Karpas-422 (cell line): ENCODE results near the gene SLC16A4. TPM values are rescaled to one million over a fixed set of nuclear protein-coding genes. Genes with fewer than 3 reads are reported as not detected.

Source experiments
- DNase-seq: peaks from one replicate; pipeline ENCODE4 v3.0.0-alpha.2; 2015
- H2AFZ ChIP-seq: fragments of 200-600 bp; sonication (generic); 2 replicates; pipeline ENCODE4 v1.6.1; 2014; ENCODE audit warnings: antibody characterized with exemption, low read length, mixed read lengths
- H3K27ac ChIP-seq: fragments of 200-600 bp; sonication (generic); 2 replicates; pipeline ENCODE4 v1.5.1; 2014; ENCODE audit warnings: mild to moderate bottlenecking, low read length, moderate library complexity
- H3K27me3 ChIP-seq: fragments of 200-600 bp; sonication (generic); 2 replicates; pipeline ENCODE4 v1.6.1; 2014; ENCODE audit warnings: low read length, mixed read lengths
- H3K36me3 ChIP-seq: fragments of 200-600 bp; sonication (generic); 2 replicates; pipeline ENCODE4 v1.6.1; 2014; ENCODE audit warnings: low read length, mixed read lengths; ENCODE audit not compliant: insufficient read depth
- H3K4me1 ChIP-seq: fragments of 200-600 bp; sonication (generic); 2 replicates; pipeline ENCODE4 v1.6.1; 2014; ENCODE audit warnings: mild to moderate bottlenecking, low read length, mixed read lengths
- H3K4me2 ChIP-seq: fragments of 200-600 bp; sonication (generic); 2 replicates; pipeline ENCODE4 v1.6.1; 2014; ENCODE audit warnings: low read length, low read depth, mild to moderate bottlenecking; ENCODE audit not compliant: poor library complexity, severe bottlenecking
- H3K4me3 ChIP-seq: fragments of 200-600 bp; sonication (generic); 2 replicates; pipeline ENCODE4 v1.5.1; 2014; ENCODE audit warnings: mild to moderate bottlenecking, antibody characterized with exemption, low read length, mixed read lengths
- H3K79me2 ChIP-seq: fragments of 200-600 bp; sonication (generic); 2 replicates; pipeline ENCODE4 v1.6.1; 2014; ENCODE audit warnings: mild to moderate bottlenecking, low read length, mixed read lengths
- H3K9ac ChIP-seq: fragments of 200-600 bp; sonication (generic); 2 replicates; pipeline ENCODE4 v1.6.0; 2014; ENCODE audit warnings: low read length
- H3K9me2 ChIP-seq: fragments of 200-600 bp; sonication (generic), shearing (Covaris generic); replicated peaks from 2 replicates; pipeline ENCODE4 v1.6.0; 2014; ENCODE audit warnings: mild to moderate bottlenecking, low read length, moderate library complexity; ENCODE audit not compliant: insufficient read depth
- H3K9me3 ChIP-seq: fragments of 300-700, 200-600 bp; sonication (generic); 2 replicates; pipeline ENCODE4 v1.6.1; 2014; ENCODE audit warnings: low read length, mixed read lengths
- H4K20me1 ChIP-seq: fragments of 200-600 bp; sonication (generic); 2 replicates; pipeline ENCODE4 v1.6.1; 2014; ENCODE audit warnings: mild to moderate bottlenecking, antibody characterized with exemption, low read length, low read depth; ENCODE audit not compliant: insufficient read depth
- total RNA-seq: library from RNA; depleted of rRNA; stranded (reverse); fragments of >200 nt; shearing (Covaris generic); gene quantifications from 2 replicates; pipeline ENCODE4 v1.2.3, GENCODE V29; 2014; ENCODE audit warnings: low replicate concordance

Gene SLC16A4
- total RNA-seq, 1 experiment from 2014 or later, result 116 TPM

- Histone ChIP-seq H3K4me3 (peak overlapping the region; percentile 11), H4K20me1 (no peaks in the 10 kb centered on the region), H3K27ac (peak overlapping the region; percentile 99), H3K4me1 (peaks cover 97% of the 10 kb centered on the region), H3K4me2 (peak overlapping the region; percentile 75), H3K27me3 (no peaks in the 10 kb centered on the region), H2AFZ (no peak overlapping the region), H3K9me3 (no peaks in the 10 kb centered on the region), H3K79me2 (peaks cover 31% of the 10 kb centered on the region), H3K36me3 (peaks cover 33% of the 10 kb centered on the region), H3K9me2 (no peaks in the 10 kb centered on the region), H3K9ac (peak overlapping the region; percentile 63)
- DNase-seq, result no peak
These were observed 3.6 kb downstream of the SLC16A4 start for GRCh38 chr1:110387048-110387754.

- peak; percentile 88 for DNase-seq
- peaks cover 33% of the 10 kb centered on the region for H3K36me3 ChIP-seq
- peak overlapping the region; percentile 49 for H3K4me3 ChIP-seq
- H3K9ac ChIP-seq, result peak overlapping the region; percentile 63
- H3K27ac ChIP-seq, result peak overlapping the region; percentile 99
- H4K20me1 ChIP-seq, result no peaks in the 10 kb centered on the region
- peak overlapping the region; percentile 75 for H3K4me2 ChIP-seq
- H3K79me2 ChIP-seq, result peaks cover 28% of the 10 kb centered on the region
- H3K9me3 ChIP-seq, result no peaks in the 10 kb centered on the region
- peaks cover 98% of the 10 kb centered on the region for H3K4me1 ChIP-seq
- no peaks in the 10 kb centered on the region for H3K27me3 ChIP-seq
- H2AFZ ChIP-seq, result no peak overlapping the region
- no peaks in the 10 kb centered on the region for H3K9me2 ChIP-seq
These were observed 5.5 kb downstream of the SLC16A4 start for GRCh38 chr1:110385369-110385768.

- H2AFZ ChIP-seq, result no peak overlapping the region
- peak overlapping the region; percentile 75 for H3K4me2 ChIP-seq
- H3K9me3 ChIP-seq, result no peaks in the 10 kb centered on the region
- peaks cover 98% of the 10 kb centered on the region for H3K4me1 ChIP-seq
- peak; percentile 97 for DNase-seq
- peak overlapping the region; percentile 49 for H3K4me3 ChIP-seq
- H3K36me3 ChIP-seq, result peaks cover 38% of the 10 kb centered on the region
- no peaks in the 10 kb centered on the region for H3K27me3 ChIP-seq
- H3K79me2 ChIP-seq, result peaks cover 22% of the 10 kb centered on the region
- H3K27ac ChIP-seq, result peak overlapping the region; percentile 99
- no peaks in the 10 kb centered on the region for H3K9me2 ChIP-seq
- no peaks in the 10 kb centered on the region for H4K20me1 ChIP-seq
- peak overlapping the region; percentile 68 for H3K9ac ChIP-seq
These were observed 6.1 kb downstream of the SLC16A4 start for GRCh38 chr1:110384581-110385321.

DNA sequence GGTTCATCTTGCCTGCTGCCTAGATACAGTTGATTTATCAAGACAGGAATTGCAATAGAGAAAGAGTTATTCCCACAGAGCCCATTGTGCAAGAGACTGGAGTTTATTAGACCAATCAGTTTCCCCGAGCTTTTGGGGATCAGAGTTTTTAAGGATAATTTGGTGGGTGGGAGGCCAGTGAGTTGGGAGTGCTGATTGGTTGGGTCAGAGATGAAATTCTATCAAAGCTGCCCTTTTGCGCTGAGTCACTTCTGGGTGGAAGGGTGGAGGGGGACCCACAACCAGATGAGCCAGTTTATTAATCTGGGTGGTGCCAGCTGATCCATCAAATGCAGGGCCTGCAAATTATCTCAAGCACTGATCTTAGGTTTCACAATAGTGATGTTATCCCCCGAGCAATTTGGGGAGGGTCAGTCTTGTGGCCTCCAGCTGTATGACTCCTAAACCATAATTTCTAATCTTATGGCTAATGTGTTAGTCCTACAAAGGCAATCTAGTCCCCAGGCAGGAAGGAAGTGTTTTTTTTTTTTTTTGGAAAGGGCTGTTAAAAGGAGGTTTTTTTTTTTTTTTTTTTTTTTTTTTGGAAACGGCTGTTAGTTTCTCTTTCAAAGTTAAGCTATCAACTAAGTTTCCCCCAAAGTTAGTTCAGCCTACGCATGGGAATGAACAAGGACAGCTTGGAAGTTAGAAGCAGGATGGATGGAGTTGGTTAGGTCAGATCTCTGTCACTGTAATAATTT, 7.4 kb downstream of the SLC16A4 start:
- Histone ChIP-seq H3K4me3 (peak overlapping the region; percentile 49), H3K9me2 (no peaks in the 10 kb centered on the region), H4K20me1 (no peaks in the 10 kb centered on the region), H2AFZ (no peak overlapping the region), H3K79me2 (peaks cover 18% of the 10 kb centered on the region), H3K27ac (peak overlapping the region; percentile 99), H3K9me3 (no peaks in the 10 kb centered on the region), H3K36me3 (peaks cover 41% of the 10 kb centered on the region), H3K27me3 (no peaks in the 10 kb centered on the region), H3K9ac (peak overlapping the region; percentile 68), H3K4me2 (peak overlapping the region; percentile 75), H3K4me1 (peaks cover 98% of the 10 kb centered on the region)
- DNase-seq, result peak; percentile 75

DNA sequence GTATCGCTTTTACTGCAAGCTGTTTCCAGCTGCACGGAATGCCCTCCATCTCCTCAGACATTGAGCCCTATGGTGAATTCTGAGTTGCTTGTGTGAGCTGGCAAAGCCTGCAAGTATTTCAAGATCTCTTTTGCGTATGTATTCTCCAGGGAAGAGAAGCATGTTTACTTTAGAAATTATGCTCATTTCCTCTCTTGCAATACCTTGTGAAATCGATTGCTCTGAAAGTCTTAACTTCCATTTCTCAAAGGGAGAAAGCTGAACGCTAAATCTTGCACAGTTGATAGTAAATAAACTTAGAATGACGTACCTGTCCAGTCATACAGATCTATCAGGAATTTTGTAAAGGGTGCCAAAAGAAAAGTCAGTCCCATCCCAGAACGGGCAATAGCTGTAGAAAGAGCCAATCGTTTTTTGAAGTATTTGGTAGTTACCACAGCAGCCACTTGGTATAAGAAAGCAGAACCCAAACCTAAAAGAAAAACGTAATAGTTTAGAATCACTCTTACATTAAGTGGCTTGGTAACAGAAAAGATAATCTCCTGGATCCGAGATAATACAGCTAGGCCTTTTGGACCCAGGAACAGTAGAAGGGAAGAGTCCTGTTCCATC, 10.0 kb downstream of the SLC16A4 start:
- H3K4me3 ChIP-seq, result no peak overlapping the region; the same call in 1 of the 2 replicates
- H2AFZ ChIP-seq, result no peak overlapping the region
- peaks cover 48% of the 10 kb centered on the region for H3K36me3 ChIP-seq
- DNase-seq, result peak; percentile 86
- H3K4me2 ChIP-seq, result peak overlapping the region; percentile 74
- H3K27me3 ChIP-seq, result no peaks in the 10 kb centered on the region
- H3K9ac ChIP-seq, result peak overlapping the region; percentile 52
- H3K27ac ChIP-seq, result peak overlapping the region; percentile 99
- no peaks in the 10 kb centered on the region for H3K9me2 ChIP-seq
- peaks cover 18% of the 10 kb centered on the region for H3K79me2 ChIP-seq
- H3K9me3 ChIP-seq, result no peaks in the 10 kb centered on the region
- peaks cover 94% of the 10 kb centered on the region for H3K4me1 ChIP-seq
- H4K20me1 ChIP-seq, result no peaks in the 10 kb centered on the region

DNA sequence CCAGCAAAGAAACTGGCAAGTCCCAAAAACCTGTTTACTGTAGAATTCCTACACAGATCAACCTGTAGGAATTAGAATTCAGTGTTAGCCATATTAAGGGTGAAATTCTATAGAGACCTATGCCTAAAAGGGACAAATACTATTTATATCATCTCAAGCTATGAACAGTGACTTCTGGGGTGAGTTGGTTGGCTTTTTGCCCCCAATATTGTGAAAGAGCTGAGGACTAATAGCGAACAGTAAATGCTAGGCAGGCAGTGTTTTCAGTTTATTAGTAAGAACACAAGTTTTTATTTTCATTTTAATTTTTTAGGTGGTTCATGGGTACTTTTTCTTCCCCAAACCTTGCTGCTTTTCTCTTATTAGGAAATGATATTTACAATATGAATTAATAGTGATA, 15.3 kb downstream of the SLC16A4 start:
- H3K9me3 ChIP-seq, result no peaks in the 10 kb centered on the region
- H3K4me3 ChIP-seq, result no peak overlapping the region
- H3K9ac ChIP-seq, result no peak overlapping the region
- no peaks in the 10 kb centered on the region for H4K20me1 ChIP-seq
- no peaks in the 10 kb centered on the region for H3K27me3 ChIP-seq
- DNase-seq, result no peak
- no peak overlapping the region for H3K4me2 ChIP-seq
- peaks cover 48% of the 10 kb centered on the region for H3K79me2 ChIP-seq
- H2AFZ ChIP-seq, result no peak overlapping the region
- no peaks in the 10 kb centered on the region for H3K9me2 ChIP-seq
- peak overlapping the region; percentile 50 for H3K27ac ChIP-seq
- H3K36me3 ChIP-seq, result peaks cover 93% of the 10 kb centered on the region
- peaks cover 75% of the 10 kb centered on the region for H3K4me1 ChIP-seq

DNA sequence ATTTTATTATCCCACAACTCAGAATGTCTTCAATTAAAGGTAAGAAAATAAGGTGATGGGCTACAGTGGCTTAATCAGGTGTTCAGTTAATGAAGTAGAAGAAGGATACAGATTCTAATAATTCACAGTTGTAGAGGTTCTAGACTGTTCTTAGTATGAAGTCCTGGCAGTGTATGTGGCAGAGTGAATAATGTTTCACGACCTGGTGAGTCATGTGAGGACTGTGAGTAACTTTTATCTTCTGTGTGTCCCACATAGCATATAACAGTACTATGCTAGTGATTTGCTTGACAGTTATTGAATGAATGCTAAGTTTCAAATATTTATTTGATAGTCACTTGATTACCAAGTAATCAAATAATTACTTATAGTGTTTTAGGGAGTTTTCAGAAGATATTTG, 20.0 kb downstream of the SLC16A4 start:
- no peaks in the 10 kb centered on the region for H3K27me3 ChIP-seq
- H3K27ac ChIP-seq, result peak overlapping the region; percentile 60
- H3K79me2 ChIP-seq, result peaks cover 77% of the 10 kb centered on the region
- H4K20me1 ChIP-seq, result no peaks in the 10 kb centered on the region
- H3K36me3 ChIP-seq, result peaks cover 74% of the 10 kb centered on the region
- no peaks in the 10 kb centered on the region for H3K9me3 ChIP-seq
- peaks cover 41% of the 10 kb centered on the region for H3K4me1 ChIP-seq
- DNase-seq, result peak; percentile 39
- no peak overlapping the region for H2AFZ ChIP-seq
- H3K4me3 ChIP-seq, result no peak overlapping the region
- no peak overlapping the region for H3K9ac ChIP-seq
- no peaks in the 10 kb centered on the region for H3K9me2 ChIP-seq
- no peak overlapping the region for H3K4me2 ChIP-seq
